Activated naive CD8-positive, alpha-beta T cell treated with anti-CD3 and anti-CD28 coated beads, Interleukin-2, amount 10 ng/mL, durations not matched to agents 7 days and 5 days (primary cell): ENCODE data around the gene H2BK1. TPM values are rescaled to one million over a fixed set of nuclear protein-coding genes. Genes with fewer than 3 reads are reported as not detected.

Experiments
- ATAC-seq: fragments of 150-1000 bp; cut with Tn5 transposase; one replicate; pipeline ENCODE4 v1.10.0; 2021; ENCODE audit warnings: low read depth, moderate library complexity
- POLR2A ChIA-PET: fragments of 350-600 bp; sonication (Branson Sonifier 250); formaldehyde crosslinking; loops from one replicate; lab custom pipeline; 2021; ENCODE audit warnings: antibody characterized with exemption; lab: Charles Lee
- DNase-seq: peaks from one replicate; pipeline ENCODE4 v3.0.0; 2021
- H3K27ac Mint-ChIP-seq: one replicate; pipeline ENCODE4 v1.8.0; 2022; ENCODE audit warnings: mild to moderate bottlenecking, mixed read lengths
- H3K27me3 Mint-ChIP-seq: one replicate; pipeline ENCODE4 v1.8.0; 2022; ENCODE audit warnings: mild to moderate bottlenecking, moderate library complexity, mixed read lengths
- H3K36me3 Mint-ChIP-seq: one replicate; pipeline ENCODE4 v1.8.0; 2021; ENCODE audit warnings: mild to moderate bottlenecking, mixed read lengths
- H3K4me1 Mint-ChIP-seq: one replicate; pipeline ENCODE4 v1.8.0; 2021; ENCODE audit warnings: mixed read lengths
- H3K4me3 Mint-ChIP-seq: one replicate; pipeline ENCODE4 v1.8.0; 2022; ENCODE audit warnings: mild to moderate bottlenecking, moderate library complexity, mixed read lengths
- H3K9me3 Mint-ChIP-seq: one replicate; pipeline ENCODE4 v1.8.0; 2021; ENCODE audit warnings: mixed read lengths
- total RNA-seq, 2 experiments: library from RNA; stranded (reverse); gene quantifications; one replicate each; pipeline ENCODE4 v1.2.3, GENCODE V29; 2021

Gene H2BK1
- total RNA-seq, 2 experiments from 2014 or later = 1.6 to 2.2 TPM

DNA sequence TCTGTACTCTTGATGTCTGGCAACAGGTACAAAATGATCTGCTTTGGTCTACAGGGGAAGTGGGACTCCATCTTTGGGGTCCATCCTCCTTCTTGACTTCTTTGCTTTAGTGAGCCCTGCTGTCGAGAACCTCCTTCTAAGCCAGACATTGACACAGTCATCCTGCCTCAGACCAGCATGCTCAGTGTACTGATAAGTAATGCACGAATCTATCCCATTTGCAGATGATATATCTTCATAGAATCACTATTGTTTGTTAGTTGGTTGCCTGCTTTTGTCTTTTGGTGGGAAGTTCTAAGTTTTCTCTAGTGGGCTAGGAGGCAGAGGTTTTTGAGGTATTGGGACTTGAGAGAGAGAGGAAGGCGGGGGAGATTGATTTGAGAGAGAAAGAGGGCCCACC is 8.9 kb downstream of the H2BK1 start:
- no peaks in the 10 kb centered on the region for H3K9me3 Mint-ChIP-seq

DNA sequence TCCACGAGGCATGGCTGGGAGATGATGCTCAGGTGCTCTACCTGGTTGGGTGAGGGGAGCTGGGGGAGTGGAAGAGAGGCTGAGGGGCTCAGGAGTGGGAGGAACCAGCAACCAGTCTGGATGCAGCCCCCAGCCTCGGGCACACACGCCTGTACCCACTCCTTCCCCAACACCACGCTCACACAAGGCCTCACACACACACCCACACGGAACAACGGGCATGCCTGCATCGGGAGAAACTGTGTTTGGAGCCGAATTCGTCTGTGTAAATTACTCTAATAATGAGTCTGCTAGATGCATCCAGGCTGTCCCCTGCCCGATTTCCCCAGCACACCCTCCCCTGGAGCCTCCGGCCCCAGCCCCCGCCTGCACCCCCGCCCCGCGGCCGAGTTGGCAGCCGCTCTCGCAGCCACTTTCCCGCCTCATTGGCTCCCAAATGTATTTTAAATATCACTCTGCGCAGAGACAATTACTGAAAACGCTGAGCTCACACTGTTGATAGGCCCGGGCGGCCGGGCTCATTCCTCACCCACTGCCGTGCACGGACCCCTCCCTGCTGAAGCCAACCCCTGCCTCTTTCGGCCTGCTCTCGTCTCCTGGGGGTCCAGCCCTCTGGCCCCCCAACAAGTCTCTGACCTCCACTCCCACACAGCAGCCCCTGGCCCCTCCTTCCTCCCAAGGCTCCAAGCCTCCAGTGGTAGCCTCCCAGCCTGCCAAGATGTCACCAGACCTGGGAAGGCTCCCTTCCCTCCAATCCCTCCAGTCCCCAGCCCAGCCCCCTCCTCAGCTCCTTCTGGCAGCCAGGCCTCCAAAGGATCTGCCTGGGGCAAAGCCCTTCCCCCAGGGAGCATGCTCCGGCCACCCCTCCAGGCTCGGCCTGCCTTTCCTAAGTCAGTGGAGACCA is 11.1 kb downstream of the H2BK1 start:
- H3K4me1 Mint-ChIP-seq = peaks cover 10% of the 10 kb centered on the region
- H3K27me3 Mint-ChIP-seq = peaks cover 9% of the 10 kb centered on the region
- no peaks in the 10 kb centered on the region for H3K9me3 Mint-ChIP-seq
- no peaks in the 10 kb centered on the region for H3K36me3 Mint-ChIP-seq
- POLR2A ChIA-PET = no interaction called here
- H3K4me3 Mint-ChIP-seq = no peak overlapping the region
- DNase-seq = peak; percentile 29
- ATAC-seq = no peak
- no peak overlapping the region for H3K27ac Mint-ChIP-seq

More for the DNA sequence above, 8.9 kb downstream of the H2BK1 start:
- H3K27ac Mint-ChIP-seq = no peak overlapping the region
- H3K27me3 Mint-ChIP-seq = peaks cover 9% of the 10 kb centered on the region
- POLR2A ChIA-PET = no interaction called here
- peaks cover 1% of the 10 kb centered on the region for H3K4me1 Mint-ChIP-seq
- no peak overlapping the region for H3K4me3 Mint-ChIP-seq
- DNase-seq (no peak), ATAC-seq (no peak)
- no peaks in the 10 kb centered on the region for H3K36me3 Mint-ChIP-seq

DNA sequence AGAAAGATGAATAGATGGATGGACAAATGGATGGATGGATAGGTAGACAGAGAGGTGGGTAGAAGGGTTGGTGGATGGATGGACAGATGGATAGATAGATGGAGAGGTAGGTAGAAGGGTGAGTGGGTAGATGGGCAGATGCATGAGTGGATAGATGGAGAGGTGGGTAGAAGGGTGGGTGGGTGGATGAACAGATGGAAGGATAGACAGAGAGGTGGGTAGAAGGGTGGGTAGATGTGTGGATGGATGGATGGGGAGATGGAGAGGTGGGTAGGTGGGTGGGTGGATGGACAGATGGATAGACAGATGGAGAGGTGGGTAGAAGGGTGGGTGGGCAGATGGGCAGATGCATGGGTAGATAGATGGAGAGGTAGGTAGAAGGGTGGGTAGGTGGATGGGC is 12.4 kb downstream of the H2BK1 start:
- POLR2A ChIA-PET = no interaction called here
- no peak for ATAC-seq
- no peak overlapping the region for H3K27ac Mint-ChIP-seq
- no peaks in the 10 kb centered on the region for H3K9me3 Mint-ChIP-seq
- H3K36me3 Mint-ChIP-seq = no peaks in the 10 kb centered on the region
- DNase-seq = no peak
- peaks cover 12% of the 10 kb centered on the region for H3K4me1 Mint-ChIP-seq
- peaks cover 9% of the 10 kb centered on the region for H3K27me3 Mint-ChIP-seq
- H3K4me3 Mint-ChIP-seq = no peak overlapping the region

DNA sequence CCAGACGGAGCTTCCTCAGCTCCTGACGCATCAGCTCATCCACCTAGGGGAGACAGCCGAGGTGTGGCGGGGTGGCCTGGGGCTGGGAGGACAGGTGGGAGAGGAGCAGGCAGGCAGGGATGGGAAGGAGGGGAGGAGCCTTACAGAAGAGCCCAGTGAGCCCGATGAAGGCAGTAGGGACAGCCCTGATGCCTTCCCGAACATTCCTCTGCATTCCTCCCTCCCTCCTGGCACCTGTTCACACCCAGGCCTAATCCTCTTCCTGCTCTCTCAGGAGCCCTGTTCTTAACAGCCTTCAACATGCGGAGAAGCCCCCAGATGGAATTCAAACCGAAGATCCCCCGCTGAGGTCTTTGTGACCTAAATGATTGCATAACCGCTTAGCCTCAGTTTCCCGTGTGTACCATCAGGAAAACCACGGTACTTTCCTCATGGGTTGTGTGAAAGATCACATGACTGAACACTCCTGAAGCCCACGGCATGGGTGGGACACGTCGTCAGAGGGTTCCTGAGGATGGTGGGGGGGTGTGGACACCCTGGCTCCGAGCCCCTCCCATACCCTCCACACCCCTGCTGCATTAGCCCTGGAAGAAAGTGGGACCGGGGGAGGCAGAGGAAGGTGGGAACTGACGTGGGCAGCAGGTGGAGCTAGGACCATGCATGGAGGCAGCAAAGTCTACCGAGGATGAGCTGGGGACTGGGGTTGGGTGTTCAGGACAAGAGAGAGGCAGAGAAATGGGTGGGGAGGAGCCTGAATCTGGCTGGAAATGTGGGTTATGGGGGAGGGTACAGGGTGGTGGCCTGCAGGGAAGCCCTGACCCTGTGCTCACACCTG is 14.5 kb downstream of the H2BK1 start:
- Mint-ChIP-seq H3K27me3 (peaks cover 9% of the 10 kb centered on the region), H3K36me3 (no peaks in the 10 kb centered on the region), H3K27ac (no peak overlapping the region), H3K4me1 (peaks cover 10% of the 10 kb centered on the region), H3K4me3 (no peak overlapping the region), H3K9me3 (no peaks in the 10 kb centered on the region)
- DNase-seq = no peak
- POLR2A ChIA-PET = interaction anchor here (0.5 kb wide), 1 partner anchor 60 kb away, joined by 3 read pairs; no protein-coding TSS in a partner anchor
- no peak for ATAC-seq

DNA sequence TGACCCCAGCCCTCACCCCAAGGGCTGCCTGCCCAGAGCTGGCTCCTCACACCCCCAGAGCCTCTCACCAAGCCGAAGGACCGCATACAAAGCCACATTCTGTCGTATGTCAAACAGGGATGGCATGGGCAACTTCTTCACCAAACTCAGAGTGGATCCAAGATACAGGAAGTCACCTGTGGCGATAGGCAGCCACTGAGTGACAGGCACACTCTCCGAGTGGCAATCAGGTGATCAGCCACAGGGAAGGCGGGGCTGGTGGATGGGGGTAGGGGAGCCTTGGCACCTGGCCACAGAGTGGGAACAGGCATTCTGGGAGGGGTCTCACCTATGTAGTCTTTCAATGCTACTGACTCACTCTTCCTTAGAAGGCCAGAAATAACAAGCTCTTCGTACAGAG is 16.1 kb downstream of the H2BK1 start:
- H3K36me3 Mint-ChIP-seq = no peaks in the 10 kb centered on the region
- H3K4me1 Mint-ChIP-seq = peaks cover 10% of the 10 kb centered on the region
- POLR2A ChIA-PET = no interaction called here
- no peaks in the 10 kb centered on the region for H3K9me3 Mint-ChIP-seq
- ATAC-seq (peak; percentile 52), DNase-seq (no peak)
- no peak overlapping the region for H3K4me3 Mint-ChIP-seq
- H3K27me3 Mint-ChIP-seq = peaks cover 19% of the 10 kb centered on the region
- H3K27ac Mint-ChIP-seq = no peak overlapping the region

DNA sequence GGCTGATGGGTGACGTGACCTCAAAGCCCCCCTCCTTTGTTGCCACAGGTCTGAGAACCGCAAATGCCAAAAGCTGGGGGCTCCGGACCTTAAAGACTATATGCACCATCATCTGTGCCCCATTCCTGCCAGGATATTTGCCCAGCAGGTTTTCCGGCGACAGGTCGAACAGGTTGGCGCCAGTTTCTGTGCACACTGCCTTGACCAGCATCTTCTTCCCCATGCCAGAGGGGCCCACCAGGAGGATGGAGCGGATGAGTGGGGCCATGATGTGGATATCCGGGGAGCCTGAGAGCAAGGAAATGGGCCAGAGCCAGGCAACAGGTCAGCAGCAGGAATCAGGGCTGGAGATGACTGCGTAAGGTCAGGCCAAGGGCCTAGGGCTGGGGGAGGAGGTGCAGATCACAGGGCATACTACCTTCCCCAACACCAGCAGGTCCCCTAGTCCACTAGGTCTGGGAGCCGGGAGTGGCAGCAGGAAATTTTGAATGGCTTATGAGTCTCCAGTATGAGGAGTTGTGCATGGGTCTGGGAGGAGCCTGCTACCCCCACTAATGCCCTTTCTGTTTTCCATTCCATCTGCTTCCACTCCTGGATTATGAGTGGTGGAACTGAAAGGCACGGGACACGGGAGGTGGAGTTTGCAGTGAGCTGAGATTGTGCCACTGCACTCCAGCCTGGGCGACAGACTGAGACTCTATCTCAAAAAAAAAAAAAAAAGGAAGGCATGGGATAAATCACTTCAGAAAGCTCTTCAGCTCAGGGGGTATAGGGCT is 16.9 kb downstream of the H2BK1 start:
- Mint-ChIP-seq H3K4me3 (no peak overlapping the region), H3K27me3 (peaks cover 21% of the 10 kb centered on the region), H3K27ac (no peak overlapping the region), H3K36me3 (no peaks in the 10 kb centered on the region), H3K4me1 (peaks cover 10% of the 10 kb centered on the region), H3K9me3 (no peaks in the 10 kb centered on the region)
- POLR2A ChIA-PET = no interaction called here
- no peak for DNase-seq
- no peak for ATAC-seq

DNA sequence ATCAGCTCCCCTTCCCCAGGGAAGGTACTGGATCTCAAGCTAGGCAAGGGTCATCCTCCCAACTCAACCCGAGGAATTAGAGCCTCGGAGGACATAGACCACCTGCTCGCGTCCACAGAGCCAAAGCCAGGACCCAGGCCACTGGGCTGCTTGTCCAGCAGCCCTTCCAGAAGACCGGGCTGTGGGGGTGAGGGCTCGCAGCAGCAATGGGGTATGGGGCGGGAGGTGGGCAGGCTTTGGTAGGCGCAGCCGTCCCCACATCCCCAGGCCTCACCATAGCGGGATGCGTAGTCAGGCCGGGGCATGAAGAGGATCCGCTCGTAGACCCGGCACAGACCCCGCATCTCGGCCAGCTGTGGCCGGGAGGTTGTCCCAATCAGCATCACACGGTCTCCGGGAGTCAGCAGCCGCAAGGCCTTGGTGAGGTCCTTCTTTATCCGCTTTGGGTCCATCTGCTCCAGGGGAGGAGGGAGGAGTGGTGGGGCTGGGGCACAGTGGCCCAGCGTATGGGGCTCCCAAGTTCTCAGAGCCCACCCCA is 18.2 kb downstream of the H2BK1 start:
- H3K4me3 Mint-ChIP-seq = no peak overlapping the region
- H3K27ac Mint-ChIP-seq = no peak overlapping the region
- POLR2A ChIA-PET = no interaction called here
- no peaks in the 10 kb centered on the region for H3K36me3 Mint-ChIP-seq
- ATAC-seq (no peak), DNase-seq (no peak)
- peaks cover 24% of the 10 kb centered on the region for H3K27me3 Mint-ChIP-seq
- no peaks in the 10 kb centered on the region for H3K9me3 Mint-ChIP-seq
- peaks cover 10% of the 10 kb centered on the region for H3K4me1 Mint-ChIP-seq

DNA sequence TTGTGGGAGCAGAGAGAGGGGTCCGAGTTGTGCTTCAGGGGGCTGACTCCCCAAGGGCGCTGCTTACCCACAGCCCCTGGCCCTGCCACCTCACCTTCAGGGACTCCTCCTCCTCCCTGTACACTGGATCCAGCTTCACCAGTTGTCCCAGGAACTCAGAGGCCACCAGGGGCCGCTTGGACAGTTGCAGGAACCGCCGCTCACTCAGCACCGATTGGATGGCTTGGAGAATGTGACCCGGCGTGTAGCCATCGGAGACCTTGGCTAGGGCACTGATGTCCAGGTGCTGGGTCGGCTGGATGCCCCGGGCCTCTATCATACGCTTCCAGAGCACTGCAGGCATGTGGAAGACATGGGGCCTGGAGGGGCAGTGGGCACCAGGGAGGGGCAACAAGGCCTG is 18.7 kb downstream of the H2BK1 start:
- peaks cover 24% of the 10 kb centered on the region for H3K27me3 Mint-ChIP-seq
- H3K4me1 Mint-ChIP-seq = peaks cover 10% of the 10 kb centered on the region
- no peak overlapping the region for H3K27ac Mint-ChIP-seq
- H3K36me3 Mint-ChIP-seq = no peaks in the 10 kb centered on the region
- no peak overlapping the region for H3K4me3 Mint-ChIP-seq
- POLR2A ChIA-PET = no interaction called here
- H3K9me3 Mint-ChIP-seq = no peaks in the 10 kb centered on the region
- no peak for DNase-seq
- ATAC-seq = no peak

DNA sequence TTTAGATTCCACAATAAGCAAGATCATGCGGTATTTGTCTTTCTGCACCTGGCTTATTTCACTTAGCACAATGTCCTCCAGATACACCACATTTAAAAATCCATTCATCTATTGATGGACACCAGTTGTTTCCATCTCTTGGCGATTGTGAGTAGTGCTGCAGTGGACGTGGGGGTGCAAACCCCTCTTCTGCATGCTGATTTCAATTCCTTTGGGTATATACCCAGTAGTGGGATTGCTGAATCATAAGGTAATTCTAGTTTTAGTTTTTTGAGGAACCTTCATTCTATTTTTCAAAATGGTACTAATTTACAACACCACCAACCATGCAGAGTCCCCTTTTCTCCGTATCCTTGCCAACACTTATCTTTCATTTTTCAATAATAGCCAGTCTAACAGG is 21.2 kb downstream of the H2BK1 start:
- H3K36me3 Mint-ChIP-seq = no peaks in the 10 kb centered on the region
- no peak overlapping the region for H3K27ac Mint-ChIP-seq
- H3K4me1 Mint-ChIP-seq = no peaks in the 10 kb centered on the region
- POLR2A ChIA-PET = no interaction called here
- DNase-seq = no peak
- peaks cover 15% of the 10 kb centered on the region for H3K27me3 Mint-ChIP-seq
- H3K4me3 Mint-ChIP-seq = no peak overlapping the region
- ATAC-seq = no peak
- no peaks in the 10 kb centered on the region for H3K9me3 Mint-ChIP-seq

DNA sequence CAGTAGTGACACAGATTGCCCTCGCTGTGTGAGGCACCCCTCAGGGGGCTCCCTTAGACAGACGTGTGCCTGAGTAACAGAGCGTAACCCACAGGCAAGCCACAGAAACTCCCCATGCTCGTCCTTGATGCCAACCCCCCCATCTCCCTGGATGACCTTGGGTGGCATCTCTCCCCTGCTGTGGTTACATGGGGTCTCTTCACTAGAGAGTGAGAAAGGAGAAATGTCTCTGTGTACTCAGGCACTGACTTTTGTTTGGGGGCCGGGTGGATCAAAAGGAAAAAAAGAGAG is 22.1 kb downstream of the H2BK1 start:
- H3K36me3 Mint-ChIP-seq = no peaks in the 10 kb centered on the region
- no peaks in the 10 kb centered on the region for H3K4me1 Mint-ChIP-seq
- POLR2A ChIA-PET = no interaction called here
- no peak overlapping the region for H3K27ac Mint-ChIP-seq
- no peak overlapping the region for H3K4me3 Mint-ChIP-seq
- H3K27me3 Mint-ChIP-seq = peaks cover 15% of the 10 kb centered on the region
- ATAC-seq = no peak
- H3K9me3 Mint-ChIP-seq = no peaks in the 10 kb centered on the region
- DNase-seq = no peak

DNA sequence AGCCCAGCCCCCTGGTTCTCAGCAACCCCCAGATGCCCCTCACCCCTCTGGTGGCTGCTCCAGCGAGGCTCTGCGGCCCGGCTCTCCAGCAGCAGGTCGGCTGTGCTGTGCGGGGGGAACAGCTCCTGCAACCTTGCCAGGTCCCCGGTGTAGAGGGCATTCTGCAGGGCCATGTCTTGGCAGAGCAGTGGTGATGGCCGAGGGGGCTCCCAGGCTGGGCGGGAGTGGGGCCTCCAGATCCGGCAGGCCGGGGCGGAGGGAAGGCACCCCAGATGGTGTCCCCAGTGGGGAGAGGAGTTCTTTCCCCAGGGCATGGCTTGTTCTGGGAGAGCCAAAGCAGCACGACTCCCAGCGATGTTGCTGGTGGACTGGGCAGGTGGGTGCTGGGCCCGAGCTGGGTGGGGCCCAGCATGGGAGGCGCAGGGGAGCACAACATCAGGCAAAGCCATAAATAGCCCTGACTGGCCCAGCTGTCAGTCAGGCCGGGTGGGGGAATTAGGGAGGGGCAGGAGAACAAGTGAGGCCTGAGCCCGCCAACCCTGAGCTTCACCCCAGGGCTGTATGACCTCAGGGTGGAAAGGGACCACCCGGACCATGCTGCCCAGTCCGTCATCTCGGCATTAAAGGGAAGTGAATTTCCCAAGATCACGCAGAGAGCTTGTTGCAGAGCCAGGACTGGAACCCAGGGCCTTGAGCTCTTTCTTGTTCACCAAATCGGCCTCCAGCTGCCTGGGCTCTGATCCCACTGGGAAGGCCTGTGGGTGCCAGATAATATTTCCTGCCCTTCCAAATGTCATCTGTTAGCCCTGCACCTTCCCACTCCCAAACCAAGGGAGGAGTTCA is 22.7 kb downstream of the H2BK1 start:
- ATAC-seq = no peak
- POLR2A ChIA-PET = interaction anchor here (0.7 kb wide), 1 partner anchor 276 kb away, joined by 3 read pairs; no protein-coding TSS in a partner anchor
- Mint-ChIP-seq H3K9me3 (no peaks in the 10 kb centered on the region), H3K4me1 (no peaks in the 10 kb centered on the region), H3K36me3 (no peaks in the 10 kb centered on the region), H3K27me3 (peaks cover 15% of the 10 kb centered on the region), H3K4me3 (no peak overlapping the region), H3K27ac (no peak overlapping the region)
- DNase-seq = no peak

DNA sequence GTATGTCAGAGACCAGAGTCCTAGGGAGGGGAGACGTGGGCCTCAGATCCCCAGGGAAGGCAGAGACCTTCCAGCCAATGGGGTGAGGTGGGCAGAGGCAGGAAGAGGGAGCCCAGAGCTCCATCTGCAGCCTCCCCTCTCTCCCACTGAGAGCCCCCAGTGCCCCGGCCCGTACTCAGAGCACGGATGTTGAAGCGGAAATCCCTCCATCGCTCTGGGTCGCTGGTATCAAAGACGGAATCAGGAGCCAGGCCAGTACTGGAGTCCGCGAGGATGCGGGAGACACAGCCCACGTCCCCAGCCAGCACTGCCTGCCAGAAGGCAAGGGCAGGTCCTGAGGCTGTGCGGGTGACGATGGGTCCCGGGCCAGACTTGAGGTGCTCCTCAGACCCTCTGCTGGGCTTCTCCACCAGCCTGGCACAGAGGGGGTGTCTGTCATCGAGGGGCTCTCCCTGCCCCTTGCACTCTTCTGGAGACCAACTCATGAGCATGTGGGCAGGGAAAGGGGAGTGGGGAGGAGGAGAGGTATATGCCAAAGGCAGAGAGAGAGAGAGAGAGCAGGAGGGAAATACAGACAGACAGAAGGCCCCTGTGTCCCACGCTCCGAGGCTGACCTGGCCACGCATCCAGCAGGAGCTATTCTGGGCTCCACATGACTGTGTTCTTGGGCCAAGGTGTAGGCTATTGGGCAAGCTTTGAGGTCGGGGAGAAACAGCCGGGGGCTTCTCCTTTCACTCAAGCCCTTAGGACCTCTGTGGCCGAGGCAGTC is 23.5 kb downstream of the H2BK1 start, which contains the start of gene ASB10:
Gene ASB10, minus strand, starts transcription at position 611 of the 769 bp plus-strand sequence. Its CDS starts 120 bp downstream, at position 491.
- no peak within 1 kb of the TSS for H3K4me3 Mint-ChIP-seq

More for the DNA sequence above, 23.5 kb downstream of the H2BK1 start, which contains the start of gene ASB10:
- ATAC-seq (no peak), DNase-seq (no peak)
- POLR2A ChIA-PET = interaction anchor here (0.7 kb wide), 1 partner anchor 275 kb away, joined by 3 read pairs; no protein-coding TSS in a partner anchor
- Mint-ChIP-seq H3K27ac (no peak within 1 kb of the TSS), H3K9me3 (no peaks in the 10 kb centered on the region), H3K36me3 (no peaks in the 10 kb centered on the region), H3K4me1 (no peaks in the 10 kb centered on the region), H3K27me3 (peaks cover 21% of the 10 kb centered on the region)
